Activated effector memory CD4-positive, alpha-beta T cell treated with Interleukin-2 at 50 U/mL for 16 hours (primary cell): ENCODE data around the gene RACGAP1.

Experiments
- DNase-seq: peaks from one replicate; pipeline ENCODE4 v3.0.0-alpha.2; 2020

RACGAP1 gene, protein sequence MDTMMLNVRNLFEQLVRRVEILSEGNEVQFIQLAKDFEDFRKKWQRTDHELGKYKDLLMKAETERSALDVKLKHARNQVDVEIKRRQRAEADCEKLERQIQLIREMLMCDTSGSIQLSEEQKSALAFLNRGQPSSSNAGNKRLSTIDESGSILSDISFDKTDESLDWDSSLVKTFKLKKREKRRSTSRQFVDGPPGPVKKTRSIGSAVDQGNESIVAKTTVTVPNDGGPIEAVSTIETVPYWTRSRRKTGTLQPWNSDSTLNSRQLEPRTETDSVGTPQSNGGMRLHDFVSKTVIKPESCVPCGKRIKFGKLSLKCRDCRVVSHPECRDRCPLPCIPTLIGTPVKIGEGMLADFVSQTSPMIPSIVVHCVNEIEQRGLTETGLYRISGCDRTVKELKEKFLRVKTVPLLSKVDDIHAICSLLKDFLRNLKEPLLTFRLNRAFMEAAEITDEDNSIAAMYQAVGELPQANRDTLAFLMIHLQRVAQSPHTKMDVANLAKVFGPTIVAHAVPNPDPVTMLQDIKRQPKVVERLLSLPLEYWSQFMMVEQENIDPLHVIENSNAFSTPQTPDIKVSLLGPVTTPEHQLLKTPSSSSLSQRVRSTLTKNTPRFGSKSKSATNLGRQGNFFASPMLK

DNA sequence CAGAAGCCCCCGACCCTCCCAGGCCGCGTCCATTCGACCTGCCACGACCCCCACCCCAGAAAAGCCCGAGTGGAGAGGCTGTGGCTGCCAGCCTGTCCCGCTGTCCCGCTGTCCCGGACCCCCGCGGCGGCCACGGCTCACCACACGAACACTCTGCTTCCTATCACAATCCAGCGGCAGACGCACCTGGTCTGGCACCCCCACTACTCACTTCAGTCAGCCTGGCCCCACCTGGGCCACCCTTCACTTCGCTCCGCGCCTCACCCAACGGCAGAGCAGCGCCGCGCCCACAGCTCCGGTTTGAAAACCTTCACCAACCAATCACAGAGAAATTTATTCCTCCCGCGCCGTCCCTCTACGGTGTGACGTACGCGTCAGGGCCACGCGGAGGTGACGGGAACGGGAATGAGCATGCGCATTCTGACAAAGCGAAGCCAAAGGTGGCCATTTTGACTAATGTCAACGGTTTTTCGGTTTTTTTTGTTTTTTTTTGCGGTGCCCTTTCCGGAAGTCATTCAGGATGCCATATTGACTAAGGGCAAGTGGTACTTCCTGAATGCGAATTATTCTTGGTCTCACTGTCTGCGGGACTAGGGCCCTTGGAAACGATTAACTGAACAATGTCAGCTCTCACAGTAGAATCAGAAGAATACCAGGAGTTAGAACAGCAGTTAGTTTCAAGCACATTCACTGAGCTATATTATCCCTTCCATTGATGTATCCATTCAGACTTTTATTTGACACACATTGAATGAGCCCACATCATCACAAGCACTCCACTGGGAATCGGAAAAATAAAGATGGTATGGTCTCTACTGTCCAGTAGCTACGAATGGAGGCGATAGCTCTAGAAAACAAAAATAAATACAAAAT is at the start of gene RACGAP1:
RACGAP1 (minus strand) TSS at position 308 of the 873 bp plus-strand sequence. CDS start 8,779 bp downstream, outside the sequence.
- DNase-seq: peak; percentile 91

DNA sequence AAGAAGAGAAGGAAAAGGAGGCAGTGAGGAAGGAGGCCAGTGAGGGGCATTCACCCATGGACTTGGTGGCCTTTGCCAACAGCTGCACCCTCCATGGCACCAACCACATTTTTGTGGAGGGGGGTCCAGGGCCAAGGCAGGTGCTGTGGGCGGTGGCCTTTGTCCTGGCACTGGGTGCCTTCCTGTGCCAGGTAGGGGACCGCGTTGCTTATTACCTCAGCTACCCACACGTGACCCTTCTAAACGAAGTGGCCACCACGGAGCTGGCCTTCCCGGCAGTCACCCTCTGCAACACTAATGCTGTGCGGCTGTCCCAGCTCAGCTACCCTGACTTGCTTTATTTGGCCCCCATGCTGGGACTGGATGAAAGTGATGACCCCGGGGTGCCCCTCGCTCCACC is 48.4 kb upstream of the RACGAP1 start:
- DNase-seq: no peak

DNA sequence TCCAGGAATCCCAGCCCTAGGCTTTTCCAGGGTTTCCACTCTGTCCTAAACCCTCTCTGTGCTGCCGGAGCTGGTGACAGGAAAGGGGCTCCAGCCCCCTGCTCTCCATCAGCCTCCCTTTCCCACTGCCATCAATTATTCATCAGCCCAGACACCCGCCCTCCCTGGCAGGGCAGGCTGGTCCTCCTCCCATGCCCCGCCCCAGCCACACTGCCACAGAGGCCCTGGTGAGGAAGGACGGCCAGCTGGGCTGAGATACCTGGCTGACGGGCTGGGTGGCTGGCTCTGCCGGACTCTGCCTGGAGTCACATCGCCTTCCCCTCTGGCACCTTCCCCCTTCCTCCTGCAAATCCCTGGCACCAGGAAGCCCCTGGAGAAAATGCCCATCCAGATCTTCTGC is 47.9 kb upstream of the RACGAP1 start:
- no peak for DNase-seq

DNA sequence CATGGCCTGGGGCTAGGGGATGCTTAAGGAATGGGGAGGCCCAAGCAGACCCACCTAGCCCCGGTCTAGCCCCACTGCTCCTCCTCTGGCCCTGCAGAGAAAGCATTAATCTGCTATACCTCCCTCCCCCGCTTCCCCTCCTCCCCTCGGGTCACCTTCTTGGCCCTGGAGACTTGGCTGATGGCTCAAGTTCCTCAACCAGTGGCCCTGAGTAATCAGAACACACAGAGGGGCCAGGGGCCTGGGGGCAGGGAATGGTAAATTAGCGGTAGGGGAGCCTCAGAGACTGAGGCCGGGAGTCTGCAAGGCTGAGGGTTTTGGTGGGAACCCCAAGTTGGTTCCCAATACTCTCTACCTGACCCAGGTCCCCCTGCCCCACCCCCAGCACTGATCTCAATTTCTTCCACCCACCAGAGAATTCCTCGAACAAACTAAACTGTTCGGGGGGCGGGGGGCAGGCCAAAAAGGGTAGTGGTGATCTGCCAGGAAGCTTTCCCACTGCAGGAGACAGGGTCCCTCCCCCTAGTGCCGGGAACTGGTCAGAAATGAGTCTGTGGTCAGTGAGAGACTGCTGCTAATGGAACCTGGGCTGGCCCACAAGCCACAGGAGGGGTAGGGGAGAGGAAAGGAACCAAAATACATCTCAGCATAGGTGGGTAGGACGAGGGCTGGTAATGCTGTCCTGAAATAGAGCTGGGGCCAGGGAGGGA is 47.1 kb upstream of the RACGAP1 start:
- DNase-seq: no peak

DNA sequence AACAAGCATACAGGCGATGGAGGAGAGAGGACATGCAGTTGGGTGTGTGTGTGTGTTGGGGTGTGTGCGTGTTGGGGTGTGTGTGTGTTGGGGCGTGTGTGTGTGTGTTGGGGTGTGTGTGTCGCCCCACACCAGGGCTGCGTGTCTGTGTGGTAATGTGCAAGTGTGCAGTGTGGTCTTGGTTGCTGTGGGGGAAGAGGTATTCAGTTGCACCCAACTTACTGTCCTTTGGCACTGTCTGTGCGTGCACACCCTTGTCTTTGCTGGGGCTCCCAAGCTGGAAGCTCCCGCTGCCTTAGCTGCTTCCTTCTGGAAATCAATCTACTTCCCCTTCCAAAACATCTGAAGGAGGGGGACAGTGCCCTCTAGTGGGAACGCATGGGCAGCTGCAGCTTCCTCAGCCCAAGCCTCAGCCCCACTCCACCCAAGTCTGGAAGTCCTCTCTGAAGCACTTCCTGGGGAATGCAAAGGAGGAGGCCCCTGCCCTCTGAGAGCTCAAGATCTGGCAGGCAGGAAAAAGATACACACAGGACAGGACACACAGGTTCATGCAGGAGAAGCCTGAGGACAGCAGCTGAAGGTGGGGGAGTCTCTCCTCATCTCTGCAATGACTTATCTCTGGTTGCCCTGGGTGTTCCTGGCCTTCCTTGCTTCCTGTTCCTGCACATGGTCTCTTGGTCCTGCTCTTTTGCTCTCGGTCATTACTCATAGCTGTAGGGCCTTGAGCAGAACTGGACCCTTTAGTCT is 45.2 kb upstream of the RACGAP1 start:
- DNase-seq: peak; percentile 35

DNA sequence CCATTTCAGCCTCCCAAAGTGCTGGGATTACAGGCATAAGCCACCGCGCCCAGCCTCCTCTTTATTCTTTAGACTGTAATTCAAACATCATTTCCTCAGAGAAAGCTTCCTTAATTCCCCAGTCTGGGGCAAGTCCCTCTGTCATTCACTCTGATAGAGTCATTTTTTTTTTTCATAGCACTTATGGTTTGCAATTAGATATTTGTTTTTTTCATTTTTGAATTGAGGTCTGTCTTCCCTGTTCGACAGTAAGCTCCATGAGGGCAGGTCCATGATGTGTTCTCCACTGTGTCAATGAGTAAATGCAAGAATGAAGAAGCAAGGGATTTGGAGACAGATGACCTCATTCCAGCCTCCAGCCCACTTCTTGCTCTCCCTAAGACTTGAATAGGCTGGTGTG is 44.2 kb upstream of the RACGAP1 start:
- no peak for DNase-seq

DNA sequence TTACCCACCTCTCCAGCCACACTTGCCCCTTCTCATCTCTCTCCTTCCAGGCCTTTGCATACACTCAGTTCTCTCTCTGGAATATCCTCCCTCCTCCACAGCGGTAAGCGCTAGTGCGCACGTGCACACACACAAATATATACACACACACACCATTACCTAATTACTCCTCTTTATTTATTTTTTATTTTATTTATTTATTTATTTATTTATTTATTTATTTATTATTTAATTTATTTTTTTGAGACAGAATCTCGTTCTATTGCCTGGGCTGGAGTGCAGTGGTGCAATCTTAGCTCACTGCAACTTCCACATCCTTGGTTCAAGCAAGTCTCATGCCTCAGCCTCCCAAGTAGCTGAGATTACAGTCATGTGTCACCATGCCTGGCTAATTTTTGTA is 43.8 kb upstream of the RACGAP1 start:
- no peak for DNase-seq

DNA sequence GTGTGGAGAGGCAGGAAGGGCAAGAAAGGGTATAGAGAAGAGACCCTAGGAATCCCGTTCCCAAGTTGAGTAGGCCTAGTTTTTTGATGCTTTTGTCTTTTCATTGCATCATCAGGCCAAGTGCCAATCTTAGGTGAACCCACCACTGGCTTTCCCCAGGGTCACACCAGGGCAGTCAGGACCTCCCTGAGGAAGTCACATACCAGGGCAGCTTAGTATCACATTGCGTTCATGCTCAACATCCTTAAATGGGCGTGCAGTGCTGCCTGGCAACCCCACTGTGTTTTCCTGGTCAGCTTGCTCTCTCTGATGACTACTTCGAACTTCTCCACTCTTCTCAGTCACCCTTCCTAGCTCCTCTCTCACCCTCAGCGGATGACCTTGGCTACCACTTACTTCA is 41.1 kb upstream of the RACGAP1 start:
- DNase-seq: no peak

DNA sequence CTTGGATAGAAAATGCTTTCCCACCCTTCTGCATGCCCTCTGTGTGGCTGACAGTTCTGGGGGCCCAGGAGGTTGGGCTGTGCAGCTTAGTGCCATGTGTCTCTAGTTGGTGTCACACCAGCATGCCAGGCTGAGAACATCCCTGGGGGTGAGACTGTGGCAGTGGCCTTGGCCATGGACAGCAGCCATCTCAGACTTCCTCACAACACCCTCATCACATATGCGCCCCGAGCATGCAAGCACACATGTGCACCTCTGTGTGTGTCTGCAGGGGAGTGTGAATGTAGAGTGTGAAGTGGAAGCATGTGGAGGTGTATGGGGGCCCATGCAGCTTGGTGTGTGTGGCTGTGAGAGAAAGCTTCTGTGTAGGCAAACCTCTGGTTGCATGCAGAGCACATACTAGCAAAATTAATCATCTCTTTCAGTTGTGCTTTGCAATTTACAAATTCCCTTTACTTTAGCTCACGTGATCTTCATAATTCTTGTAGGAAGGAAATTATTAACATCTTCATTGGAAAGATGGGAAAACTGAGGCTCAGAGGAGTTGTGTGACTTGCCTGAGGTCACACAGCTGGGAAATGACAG is 40.5 kb upstream of the RACGAP1 start:
- no peak for DNase-seq

DNA sequence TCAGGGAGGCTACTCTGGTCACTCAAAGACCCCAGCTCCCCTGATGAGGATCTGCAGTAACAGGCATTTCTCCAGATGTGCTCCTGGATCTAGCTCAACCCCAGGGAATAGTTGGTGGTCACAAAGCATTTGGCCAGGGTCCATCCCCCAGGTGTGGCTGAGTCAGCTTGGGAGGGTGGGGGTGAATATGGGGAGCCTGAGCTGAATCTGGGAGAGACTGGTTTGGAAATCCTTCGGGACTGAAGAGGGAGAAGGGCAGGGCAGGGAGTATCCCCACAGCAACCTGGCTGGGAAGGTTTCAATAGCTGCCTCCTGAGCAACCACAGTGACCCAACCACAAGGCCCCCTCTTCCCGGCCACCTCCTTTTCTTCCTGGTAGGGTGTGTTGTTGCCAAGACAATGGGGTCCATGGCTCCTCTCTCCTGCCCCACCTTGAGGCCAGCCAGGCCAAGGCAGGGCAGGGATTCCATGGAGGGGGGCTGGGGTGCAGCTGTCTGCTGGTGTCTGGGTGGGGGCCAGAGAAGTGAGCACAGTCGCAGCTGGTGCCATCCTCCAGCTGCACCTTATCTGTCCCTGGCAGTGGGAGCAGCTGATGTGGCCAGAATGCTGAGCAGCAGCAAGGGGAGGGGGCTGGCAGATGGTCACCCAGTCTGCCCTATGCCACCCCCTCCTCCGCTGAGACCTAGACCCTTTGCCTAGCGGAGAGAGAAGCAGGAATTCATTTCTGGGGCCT is 37.6 kb upstream of the RACGAP1 start:
- no peak for DNase-seq

DNA sequence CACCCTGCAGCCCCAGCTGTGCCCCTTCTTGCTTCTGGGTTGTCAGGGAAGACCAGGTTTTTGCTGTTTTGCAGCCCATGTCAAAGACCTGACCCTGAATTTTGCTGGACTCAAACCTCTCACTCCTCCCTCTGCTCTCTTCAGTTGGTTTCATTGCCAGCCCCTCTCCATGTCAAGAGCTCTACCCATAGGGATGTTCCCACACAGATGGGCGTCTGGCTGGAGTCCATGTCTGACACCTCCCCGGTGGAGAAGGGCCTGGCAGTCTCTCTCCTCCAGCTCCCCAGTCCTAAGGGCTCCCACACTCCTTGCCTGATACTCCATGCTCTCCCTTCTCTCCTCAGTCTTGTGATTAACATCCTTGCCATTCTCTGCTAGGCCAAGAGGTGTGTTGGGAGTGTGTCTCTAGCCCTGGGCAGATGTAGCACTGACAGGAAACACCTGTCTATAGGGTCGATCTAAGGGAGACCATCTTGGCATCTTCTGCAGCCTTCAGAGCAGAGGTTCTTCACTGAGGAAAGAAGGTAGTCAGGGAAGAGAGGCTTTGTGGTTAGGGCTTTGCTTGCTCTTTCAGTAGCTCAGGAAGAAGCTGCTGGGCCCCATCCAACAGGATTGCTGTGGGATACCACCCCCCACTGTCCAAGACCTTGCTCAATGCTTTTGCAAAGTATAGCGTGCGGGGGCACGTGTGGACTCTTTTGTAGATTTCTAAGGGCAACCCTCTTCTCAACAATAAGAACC is 36.8 kb upstream of the RACGAP1 start:
- no peak for DNase-seq

DNA sequence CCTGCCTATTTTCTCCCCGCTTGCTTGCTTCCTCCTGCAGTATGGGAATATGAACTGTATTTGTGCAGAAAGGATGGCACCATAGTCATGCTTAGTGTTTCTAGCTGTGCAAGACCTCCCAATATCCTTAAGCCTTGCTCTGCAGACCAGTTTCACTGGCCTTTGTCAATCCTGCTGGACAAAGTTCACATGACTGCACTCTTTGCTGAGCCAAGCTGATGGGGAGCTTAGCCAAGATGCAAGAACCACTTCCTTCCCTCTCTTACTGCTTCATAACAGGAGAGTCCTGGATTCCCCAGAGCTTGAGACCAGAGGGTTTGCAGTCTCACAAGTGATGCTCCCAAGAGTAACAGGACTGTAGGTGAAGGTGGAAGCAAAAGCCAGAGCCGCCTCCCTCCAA is 35.9 kb upstream of the RACGAP1 start:
- no peak for DNase-seq

DNA sequence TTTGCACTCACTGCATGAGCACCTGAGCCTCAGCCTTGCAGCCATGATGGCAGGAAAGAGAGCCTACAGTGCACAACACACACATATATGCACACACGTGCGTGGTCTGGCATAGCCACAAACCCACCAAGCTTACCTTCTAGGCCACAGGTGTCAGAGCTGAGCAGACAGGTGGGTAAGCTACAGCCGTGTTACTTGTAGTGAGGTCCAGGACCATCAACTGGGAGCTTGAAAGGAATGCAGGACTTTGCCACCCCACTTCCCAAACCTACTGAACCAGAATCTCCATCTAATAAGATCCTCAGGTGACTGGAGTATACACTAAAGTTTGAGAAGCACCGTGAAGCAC is 34.8 kb upstream of the RACGAP1 start:
- no peak for DNase-seq

DNA sequence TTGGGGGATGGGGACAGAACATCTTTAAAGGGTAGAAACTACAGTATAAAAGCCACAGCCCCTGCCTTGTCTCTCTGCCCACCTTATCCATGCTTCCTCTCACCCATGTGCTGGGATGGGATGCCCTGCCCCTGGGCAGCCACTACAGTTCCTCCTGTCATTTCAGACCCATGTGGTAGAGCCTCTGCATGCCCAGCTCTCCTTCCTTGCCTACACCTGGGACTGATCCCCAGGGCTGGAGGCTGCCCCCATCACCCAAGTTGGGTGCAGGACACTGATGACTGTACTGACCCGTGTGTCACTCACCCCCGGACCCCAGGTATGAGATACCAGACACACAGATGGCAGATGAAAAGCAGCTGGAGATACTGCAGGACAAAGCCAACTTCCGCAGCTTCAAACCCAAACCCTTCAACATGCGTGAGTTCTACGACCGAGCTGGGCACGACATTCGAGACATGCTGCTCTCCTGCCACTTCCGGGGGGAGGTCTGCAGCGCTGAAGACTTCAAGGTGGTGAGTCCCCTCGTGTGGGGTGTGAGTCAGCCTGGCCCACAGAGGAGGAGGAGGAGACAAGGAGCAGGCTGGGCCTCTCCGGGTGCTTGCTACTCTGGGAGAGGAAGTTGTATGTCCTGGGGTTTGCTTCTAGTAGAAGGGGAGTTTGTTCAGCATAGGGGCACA is 34.3 kb upstream of the RACGAP1 start:
- DNase-seq: no peak

DNA sequence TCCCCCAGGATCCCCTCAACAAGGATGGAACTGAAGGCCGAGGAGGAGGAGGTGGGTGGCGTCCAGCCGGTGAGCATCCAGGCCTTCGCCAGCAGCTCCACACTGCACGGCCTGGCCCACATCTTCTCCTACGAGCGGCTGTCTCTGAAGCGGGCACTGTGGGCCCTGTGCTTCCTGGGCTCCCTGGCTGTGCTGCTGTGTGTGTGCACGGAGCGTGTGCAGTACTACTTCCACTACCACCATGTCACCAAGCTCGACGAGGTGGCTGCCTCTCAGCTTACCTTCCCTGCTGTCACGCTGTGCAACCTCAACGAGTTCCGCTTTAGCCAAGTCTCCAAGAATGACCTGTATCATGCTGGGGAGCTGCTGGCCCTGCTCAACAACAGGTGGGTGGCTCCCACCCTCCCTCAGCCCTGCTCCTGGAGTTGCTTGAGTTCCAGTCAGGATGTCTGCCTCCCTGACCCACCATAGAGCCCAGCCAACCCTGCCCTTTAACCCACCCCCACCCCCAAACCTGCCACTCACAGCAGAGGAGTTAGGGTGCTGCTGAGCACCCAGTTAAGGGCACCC is 33.5 kb upstream of the RACGAP1 start:
- DNase-seq: no peak

DNA sequence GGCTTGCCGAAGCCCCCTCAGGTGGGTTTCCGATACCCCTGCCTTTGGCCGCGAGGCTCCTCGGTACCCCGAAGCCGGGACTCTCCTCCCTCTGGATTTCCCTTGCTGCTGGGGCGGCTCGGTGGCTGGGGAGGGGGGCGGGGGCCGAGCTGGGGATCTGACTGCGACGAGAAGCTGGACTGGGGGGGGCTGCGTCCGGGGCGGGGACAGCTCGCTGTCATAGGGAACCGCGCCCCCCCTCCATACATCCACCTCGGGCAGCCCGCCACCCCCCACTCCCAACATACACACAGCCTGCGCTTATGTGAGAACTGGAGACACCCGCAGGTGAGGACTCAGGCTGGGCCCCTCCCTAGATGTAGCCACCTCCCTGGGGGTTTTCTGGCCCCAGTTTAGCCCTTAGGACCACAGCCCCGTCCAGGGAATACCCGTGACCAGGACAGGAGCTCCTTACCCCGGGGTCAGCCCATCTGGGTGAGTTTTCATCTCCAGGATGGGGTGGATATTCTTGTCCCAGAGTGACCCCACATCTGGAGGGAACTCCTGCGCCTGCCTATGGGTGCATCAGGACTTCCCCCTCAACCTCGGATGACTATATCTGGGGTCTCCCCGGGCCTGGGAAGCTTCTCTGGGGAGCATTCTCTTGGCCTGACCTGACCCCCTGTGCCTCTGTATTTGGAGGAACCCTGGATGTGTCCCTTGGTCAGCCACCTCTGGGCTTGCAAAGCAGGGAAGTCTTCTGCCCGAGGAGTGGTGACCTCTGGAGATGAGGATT is 32.8 kb upstream of the RACGAP1 start:
- no peak for DNase-seq

DNA sequence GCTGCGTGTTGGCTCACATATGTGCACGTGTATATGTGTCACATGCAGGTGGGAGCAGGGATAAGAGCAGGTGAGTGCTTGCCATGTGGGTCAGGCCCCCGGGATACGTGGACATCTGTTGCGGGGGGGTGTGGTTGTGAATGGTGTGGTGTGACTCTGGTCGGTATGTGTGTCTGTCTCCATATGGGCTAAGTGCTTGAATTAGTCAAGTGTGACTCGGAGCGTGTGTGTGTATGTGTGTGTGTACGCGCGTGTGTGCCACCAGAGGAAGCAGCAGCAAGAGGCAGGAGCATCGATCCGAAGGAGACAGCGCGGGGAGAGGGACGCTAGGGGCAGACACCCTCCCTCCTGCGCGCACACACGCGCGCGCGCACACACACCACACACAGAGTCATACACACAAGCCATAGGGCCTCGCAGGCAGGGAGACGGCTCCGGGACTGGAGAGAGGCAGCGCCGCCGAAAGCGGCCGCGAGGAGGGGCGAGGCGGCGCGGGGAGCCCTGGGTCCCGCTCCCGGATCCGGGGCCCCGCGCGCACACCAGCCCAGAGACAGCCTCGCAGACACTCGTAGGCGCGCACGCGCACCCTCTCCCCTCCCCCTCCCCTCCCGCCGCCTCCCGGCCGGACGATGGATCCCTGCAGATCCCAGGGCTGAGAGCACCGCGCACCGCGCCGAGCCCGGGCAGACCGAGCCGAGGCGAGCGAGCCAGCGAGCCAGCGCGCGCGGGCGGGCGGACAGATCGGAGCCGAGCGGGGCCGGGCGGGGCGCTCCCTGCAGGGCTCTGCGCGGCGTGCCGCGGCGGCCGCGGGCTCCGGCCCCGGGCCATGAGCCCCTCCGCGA is 31.9 kb upstream of the RACGAP1 start, which contains the start of gene ASIC1:
ASIC1 (plus strand) TSS at position 597 of the 842 bp plus-strand sequence. CDS start 1,171 bp downstream, outside the sequence.
- DNase-seq: peak; percentile 16

DNA sequence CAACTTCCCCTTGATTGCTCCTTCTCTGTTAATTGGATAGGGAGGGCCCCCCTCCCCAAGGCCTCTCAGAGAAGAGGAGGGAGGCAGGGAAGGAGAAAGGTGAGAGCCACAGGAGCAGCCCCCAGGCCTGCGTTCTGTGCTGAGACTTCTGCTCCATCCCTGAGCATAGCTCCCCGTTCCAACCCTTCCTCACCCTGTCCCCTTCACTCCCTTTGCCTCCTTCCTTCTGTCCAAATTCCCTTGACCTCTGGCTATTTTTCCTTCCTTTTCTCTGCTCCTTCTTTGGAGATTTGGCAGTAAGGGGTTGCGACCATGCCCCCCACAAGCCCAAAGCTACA is 31.3 kb upstream of the RACGAP1 start:
- no peak for DNase-seq
